ENCODE measurements around the gene BPIFB4. TPM values are rescaled to one million over a fixed set of nuclear protein-coding genes. Genes with fewer than 3 reads are reported as not detected.
A peak's percentile ranks its signal among the peaks of the same experiment; 100 is the strongest.

Gene BPIFB4
- total RNA-seq, 2 donors from 2014 or later: not detected

DNA sequence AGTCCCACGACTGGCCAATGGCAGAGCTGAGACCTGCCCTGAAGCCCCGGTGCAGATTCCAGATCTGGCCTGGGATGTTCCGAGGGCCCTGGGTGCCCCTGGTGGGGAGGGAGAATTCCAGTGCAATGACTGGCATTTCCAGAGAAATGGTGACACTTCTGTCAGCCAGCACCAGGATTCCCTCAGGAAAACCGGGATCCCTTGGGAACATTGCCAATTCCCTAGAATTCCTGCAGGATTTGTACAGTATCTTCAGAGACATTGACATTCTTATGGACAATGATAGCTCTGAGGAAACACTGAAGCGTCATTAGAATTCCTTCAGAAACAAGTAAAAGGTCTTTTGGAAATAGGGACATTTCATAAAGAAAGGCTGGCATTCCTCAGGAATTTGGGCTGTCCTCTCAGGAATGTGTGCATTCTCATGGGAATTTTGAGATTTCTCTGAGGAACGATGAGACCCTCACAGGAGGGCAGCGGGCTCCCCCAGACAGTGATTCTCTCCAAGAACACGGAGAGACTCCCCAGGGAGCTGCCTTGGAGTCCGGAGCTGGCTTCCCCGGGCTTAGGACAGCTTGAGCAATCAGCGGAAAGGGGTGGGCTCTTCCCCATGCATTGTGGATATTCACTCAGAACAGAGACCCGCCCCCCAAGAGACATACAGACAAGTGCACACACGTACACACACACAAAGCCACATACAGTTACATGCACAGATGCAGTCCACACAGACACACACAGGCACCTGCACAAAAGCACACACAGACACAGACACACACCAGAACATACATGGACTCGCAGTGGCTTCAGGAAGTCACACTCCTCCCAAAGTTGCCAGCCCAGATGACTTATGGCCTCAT, 53.3 kb downstream of the BPIFB4 start:
- Histone ChIP-seq H3K4me1 (no peaks in the 10 kb centered on the region), H3K9me3 (no peaks in the 10 kb centered on the region), H3K4me3 (no peak overlapping the region), H3K27me3 (no peaks in the 10 kb centered on the region), H3K27ac (no peak overlapping the region), H3K36me3 (no peaks in the 10 kb centered on the region)
- peak; percentile 58 for DNase-seq (ENCODE audit: low spot score)
- TF ChIP-seq, protein P1, sequence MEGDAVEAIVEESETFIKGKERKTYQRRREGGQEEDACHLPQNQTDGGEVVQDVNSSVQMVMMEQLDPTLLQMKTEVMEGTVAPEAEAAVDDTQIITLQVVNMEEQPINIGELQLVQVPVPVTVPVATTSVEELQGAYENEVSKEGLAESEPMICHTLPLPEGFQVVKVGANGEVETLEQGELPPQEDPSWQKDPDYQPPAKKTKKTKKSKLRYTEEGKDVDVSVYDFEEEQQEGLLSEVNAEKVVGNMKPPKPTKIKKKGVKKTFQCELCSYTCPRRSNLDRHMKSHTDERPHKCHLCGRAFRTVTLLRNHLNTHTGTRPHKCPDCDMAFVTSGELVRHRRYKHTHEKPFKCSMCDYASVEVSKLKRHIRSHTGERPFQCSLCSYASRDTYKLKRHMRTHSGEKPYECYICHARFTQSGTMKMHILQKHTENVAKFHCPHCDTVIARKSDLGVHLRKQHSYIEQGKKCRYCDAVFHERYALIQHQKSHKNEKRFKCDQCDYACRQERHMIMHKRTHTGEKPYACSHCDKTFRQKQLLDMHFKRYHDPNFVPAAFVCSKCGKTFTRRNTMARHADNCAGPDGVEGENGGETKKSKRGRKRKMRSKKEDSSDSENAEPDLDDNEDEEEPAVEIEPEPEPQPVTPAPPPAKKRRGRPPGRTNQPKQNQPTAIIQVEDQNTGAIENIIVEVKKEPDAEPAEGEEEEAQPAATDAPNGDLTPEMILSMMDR (IDR thresholded peaks at IDR 0.05): no peak

DNA sequence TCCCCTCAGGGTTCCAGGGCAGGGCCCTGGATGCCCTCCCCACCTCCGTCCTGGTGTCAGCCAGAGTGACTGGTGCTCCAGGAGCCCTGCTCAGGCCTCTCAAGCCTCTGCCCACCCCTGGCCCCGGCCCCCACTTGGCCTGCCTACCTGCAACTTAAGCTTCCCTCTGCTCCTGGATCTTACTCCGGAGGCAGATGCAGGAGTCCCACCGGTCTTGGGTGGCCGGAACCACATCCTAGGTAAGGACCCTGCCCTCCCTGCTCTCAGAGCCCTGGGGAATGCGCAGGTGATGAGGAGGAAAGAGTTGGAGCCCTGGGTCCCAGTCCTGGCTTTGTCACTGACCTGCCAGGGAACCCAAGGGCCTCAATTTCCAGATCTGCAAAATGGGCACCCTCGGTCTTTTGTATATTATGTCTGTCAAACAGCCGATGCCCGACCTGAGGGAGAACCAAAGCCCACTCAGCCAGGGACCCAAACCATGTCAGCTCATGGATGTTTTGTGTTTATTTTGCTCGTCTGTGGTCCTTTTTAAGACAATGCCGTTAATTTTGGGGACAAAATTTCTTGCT, 54.0 kb downstream of the BPIFB4 start:
- Histone ChIP-seq H3K9me3 (no peaks in the 10 kb centered on the region), H3K4me3 (no peak overlapping the region), H3K36me3 (no peaks in the 10 kb centered on the region), H3K27me3 (no peaks in the 10 kb centered on the region), H3K4me1 (no peaks in the 10 kb centered on the region), H3K27ac (no peak overlapping the region)
- peak; percentile 18 for DNase-seq (ENCODE audit: low spot score)
- TF ChIP-seq, protein P1 (IDR thresholded peaks at IDR 0.05): no peak

DNA sequence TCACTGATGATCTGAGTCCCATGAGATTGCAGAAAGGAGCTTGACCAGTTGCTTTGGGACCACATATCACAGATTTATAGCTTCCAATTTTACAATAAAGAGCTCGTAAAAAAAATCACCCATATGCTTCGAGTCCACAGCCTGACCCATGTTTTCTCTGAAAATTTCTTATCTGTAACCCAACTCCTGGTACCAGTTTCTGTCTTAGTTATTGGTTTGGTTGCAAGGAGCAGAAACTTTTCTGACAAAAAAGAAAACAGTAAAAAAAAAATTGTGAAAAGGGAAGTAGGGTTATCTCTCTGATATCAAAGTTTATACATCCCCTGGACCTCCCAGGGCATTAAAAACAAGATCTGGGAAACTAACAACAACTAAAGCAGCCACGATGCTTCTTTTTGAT, 57.8 kb downstream of the BPIFB4 start:
- no peaks in the 10 kb centered on the region for H3K36me3 ChIP-seq
- H3K9me3 ChIP-seq: no peaks in the 10 kb centered on the region
- TF ChIP-seq, protein P1 (IDR thresholded peaks at IDR 0.05): no peak
- H3K27ac ChIP-seq: no peak overlapping the region
- no peaks in the 10 kb centered on the region for H3K4me1 ChIP-seq
- H3K4me3 ChIP-seq: no peak overlapping the region
- DNase-seq (ENCODE audit: low spot score): no peak
- no peaks in the 10 kb centered on the region for H3K27me3 ChIP-seq

DNA sequence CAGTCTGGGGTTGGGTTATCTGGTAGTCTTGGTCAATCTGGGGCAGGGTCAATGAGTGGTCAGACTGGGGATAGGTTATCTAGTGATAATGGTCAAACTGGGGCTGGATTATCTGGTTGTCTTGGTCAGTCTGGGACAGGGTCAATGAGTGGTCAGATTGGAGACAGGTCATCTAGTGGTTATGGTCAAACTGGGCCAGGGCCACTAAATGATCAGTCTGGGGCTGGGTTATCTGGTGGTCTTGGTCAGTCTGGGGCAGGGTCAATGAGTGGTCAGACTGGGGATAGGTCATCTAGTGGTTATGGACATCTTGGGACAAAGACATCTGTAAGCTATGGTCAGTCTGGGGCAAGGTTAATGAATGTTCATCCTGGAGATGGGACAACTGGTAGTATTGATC, 60.0 kb downstream of the BPIFB4 start:
- Histone ChIP-seq H3K9me3 (no peaks in the 10 kb centered on the region), H3K36me3 (no peaks in the 10 kb centered on the region), H3K4me1 (no peaks in the 10 kb centered on the region), H3K4me3 (no peak overlapping the region), H3K27me3 (no peaks in the 10 kb centered on the region), H3K27ac (no peak overlapping the region)
- DNase-seq (ENCODE audit: low spot score): no peak
- TF ChIP-seq, protein P1 (IDR thresholded peaks at IDR 0.05): no peak

DNA sequence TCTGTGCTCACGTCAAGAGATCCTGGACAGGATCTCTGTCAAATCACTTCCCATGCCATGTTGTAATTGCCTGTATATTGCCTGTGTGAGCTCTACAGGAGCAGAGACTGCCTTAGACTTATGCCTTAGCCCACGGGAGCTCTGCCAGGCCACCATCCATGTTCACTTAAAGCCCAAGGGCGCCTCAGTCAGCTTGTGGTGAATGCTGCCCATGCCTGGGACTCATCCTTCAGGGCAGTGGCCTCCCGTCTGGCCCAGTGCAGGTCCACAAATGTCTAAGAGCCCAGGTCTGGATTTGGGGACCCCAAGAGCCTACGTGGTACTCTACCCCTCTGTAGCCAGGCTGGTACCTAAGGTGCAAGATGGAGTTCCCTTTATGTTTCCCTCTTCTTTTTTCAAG, 66.1 kb downstream of the BPIFB4 start:
- Histone ChIP-seq H3K9me3 (no peaks in the 10 kb centered on the region), H3K4me3 (no peak overlapping the region), H3K27me3 (no peaks in the 10 kb centered on the region), H3K27ac (no peak overlapping the region), H3K36me3 (no peaks in the 10 kb centered on the region), H3K4me1 (no peaks in the 10 kb centered on the region)
- no peak for DNase-seq (ENCODE audit: low spot score)
- TF ChIP-seq, protein P1 (IDR thresholded peaks at IDR 0.05): no peak

Data from right atrium auricular region (tissue), 2 donors.